ENCODE results near the gene NUDCD3.

- TF ChIP-seq GATA3 (IDR thresholded peaks at IDR 0.05; ENCODE audit: low read depth, low read length) (no peak), GATA2 (IDR thresholded peaks at IDR 0.05; ENCODE audit: low read depth, low read length) (no peak)
Observed at GRCh38 chr7:44378744-44379143, 111.7 kb downstream of the NUDCD3 start.
